DMS153 treated with DMSO at 0.1 percent for 48 hours (cell line): ENCODE results near the gene LRRC1.

Source experiments
- DNase-seq: peaks from one replicate; lab custom pipeline; 2025; ENCODE audit not compliant: unreplicated experiment; lab: John Stamatoyannopoulos, UW

LRRC1 gene

GRCh38 chr6:53845280-53846195 lies 50.7 kb downstream of the LRRC1 start:
- no peak for DNase-seq

- DNase-seq = no peak
Observed at GRCh38 chr6:53846250-53846649, 51.4 kb downstream of the LRRC1 start.

GRCh38 chr6:53847796-53848314 lies 53.0 kb downstream of the LRRC1 start:
- no peak for DNase-seq

GRCh38 chr6:53850527-53850926 lies 55.7 kb downstream of the LRRC1 start:
- no peak for DNase-seq

GRCh38 chr6:53851561-53851960 lies 56.8 kb downstream of the LRRC1 start:
- DNase-seq = no peak

GRCh38 chr6:53852805-53853204 lies 58.0 kb downstream of the LRRC1 start:
- no peak for DNase-seq

GRCh38 chr6:53854843-53855567 lies 60.2 kb downstream of the LRRC1 start:
- no peak for DNase-seq

GRCh38 chr6:53855940-53856339 lies 61.1 kb downstream of the LRRC1 start:
- no peak for DNase-seq

- no peak for DNase-seq
Observed at GRCh38 chr6:53857318-53858094, 62.7 kb downstream of the LRRC1 start.

GRCh38 chr6:53858196-53858595 lies 63.4 kb downstream of the LRRC1 start:
- DNase-seq = no peak

- DNase-seq = no peak
Observed at GRCh38 chr6:53858913-53859312, 64.1 kb downstream of the LRRC1 start.

GRCh38 chr6:53860511-53860910 lies 65.7 kb downstream of the LRRC1 start:
- no peak for DNase-seq

GRCh38 chr6:53861518-53861917 lies 66.7 kb downstream of the LRRC1 start:
- no peak for DNase-seq

GRCh38 chr6:53862662-53863462 lies 68.1 kb downstream of the LRRC1 start:
- DNase-seq = no peak

GRCh38 chr6:53864781-53865180 lies 70.0 kb downstream of the LRRC1 start:
- no peak for DNase-seq

GRCh38 chr6:53866226-53866625 lies 71.4 kb downstream of the LRRC1 start:
- DNase-seq = no peak

GRCh38 chr6:53868626-53869025 lies 73.8 kb downstream of the LRRC1 start:
- DNase-seq = no peak

GRCh38 chr6:53869964-53870363 lies 75.2 kb downstream of the LRRC1 start:
- no peak for DNase-seq

- no peak for DNase-seq
Observed at GRCh38 chr6:53873922-53874321, 79.1 kb downstream of the LRRC1 start.

- no peak for DNase-seq
Observed at GRCh38 chr6:53874964-53875363, 80.2 kb downstream of the LRRC1 start.
